ENCODE data around the gene IPO7. TPM values are rescaled to one million over a fixed set of nuclear protein-coding genes. Genes with fewer than 3 reads are reported as not detected.
A peak's percentile ranks its signal among the peaks of the same experiment; 100 is the strongest.
"Not testable (repeated sequence)": the region's sequence is repeated elsewhere in the genome, so short reads cannot be mapped to it uniquely, and the experiment has no call there.

IPO7 gene
- total RNA-seq, 4 donors from 2014 or later, result 79.1 to 188 (median 140) TPM

DNA sequence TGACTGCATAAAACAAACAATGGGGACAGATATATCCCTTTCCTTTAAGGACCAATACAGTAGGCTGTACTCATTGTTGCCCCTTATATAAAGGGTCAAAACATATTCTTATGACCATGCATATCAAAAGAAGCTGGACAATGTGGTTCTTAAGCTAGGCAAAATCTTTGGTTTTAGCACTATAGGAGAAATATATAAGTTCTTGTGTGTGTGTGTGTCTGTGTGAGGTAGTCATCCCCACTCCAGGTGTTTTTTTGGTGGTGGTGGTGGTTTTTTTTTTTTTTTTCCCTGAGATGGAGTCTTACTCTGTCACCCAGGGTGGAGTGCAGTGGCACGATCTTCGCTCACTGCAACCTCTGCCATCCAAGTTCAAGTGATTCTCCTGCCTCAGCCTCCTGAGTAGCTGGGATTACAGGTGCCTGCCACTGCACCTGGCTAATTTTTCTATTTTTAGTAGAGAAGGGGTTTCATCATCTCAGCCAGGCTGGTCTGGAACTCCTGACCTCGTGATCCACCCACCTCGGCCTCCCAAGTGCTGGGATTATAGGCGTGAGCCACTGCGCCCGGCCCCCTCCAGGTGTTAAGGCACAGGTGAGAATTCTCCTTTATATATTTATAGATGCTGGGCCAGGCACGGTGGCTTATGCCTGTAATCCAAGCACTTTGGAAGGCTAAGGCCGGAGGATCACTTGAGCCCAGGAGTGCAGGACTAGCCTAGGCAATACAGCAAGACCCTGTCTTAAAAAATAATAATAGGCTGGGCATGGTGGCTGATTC is 64.3 kb downstream of the IPO7 start:
- no peaks in the 10 kb centered on the region for H3K9me3 ChIP-seq
- no peak for DNase-seq
- no peaks in the 10 kb centered on the region for H3K4me1 ChIP-seq

DNA sequence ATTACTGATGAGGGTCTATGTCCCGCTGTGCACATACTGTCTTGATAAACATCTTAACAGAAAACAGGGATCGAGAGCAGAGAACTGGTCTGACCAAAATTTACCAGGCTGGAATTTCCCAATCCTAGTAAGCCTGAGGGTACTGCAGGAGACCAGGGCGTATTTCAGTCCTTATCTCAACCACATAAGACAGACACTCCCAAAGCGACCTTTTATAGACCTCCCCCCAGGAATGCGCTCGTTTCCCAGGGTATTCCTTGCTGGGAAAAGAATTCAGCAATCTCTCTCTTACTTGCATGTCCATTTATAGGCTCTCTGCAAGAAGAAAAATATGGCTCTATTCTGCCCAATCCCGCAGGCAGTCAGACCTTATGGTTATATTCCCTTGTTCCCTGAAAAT is 67.6 kb downstream of the IPO7 start:
- intact Hi-C loops (cut with DNase I; ENCODE audit: low total_unique reads); H3K36me3 ChIP-seq: not testable (repeated sequence)

More for the DNA sequence above, 64.3 kb downstream of the IPO7 start:
- Histone ChIP-seq H3K4me3 (no peak overlapping the region), H3K27ac (no peak overlapping the region), H3K27me3 (no peaks in the 10 kb centered on the region), H3K36me3 (no peaks in the 10 kb centered on the region)
- TF ChIP-seq POLR2A (IDR thresholded peaks at IDR 0.05) (no peak), CTCF (IDR thresholded peaks at IDR 0.05) (no peak)
- intact Hi-C loops (cut with DNase I; ENCODE audit: low total_unique reads), result no loop called here

GRCh38 chr11:9455722-9456121 is 71.3 kb downstream of the IPO7 start:
- Histone ChIP-seq H3K27me3 (no peaks in the 10 kb centered on the region), H3K36me3 (no peaks in the 10 kb centered on the region), H3K4me3 (no peak overlapping the region), H3K27ac (no peak overlapping the region), H3K9me3 (no peaks in the 10 kb centered on the region), H3K4me1 (no peaks in the 10 kb centered on the region)
- TF ChIP-seq CTCF (IDR thresholded peaks at IDR 0.05) (no peak), POLR2A (IDR thresholded peaks at IDR 0.05) (no peak)
- no peak for DNase-seq
- intact Hi-C loops (cut with DNase I; ENCODE audit: low total_unique reads), result no loop called here

More for the DNA sequence above, 67.6 kb downstream of the IPO7 start:
- not testable (repeated sequence) for H3K27ac ChIP-seq, H3K9me3 ChIP-seq, H3K27me3 ChIP-seq, H3K4me3 ChIP-seq, H3K4me1 ChIP-seq, DNase-seq

DNA sequence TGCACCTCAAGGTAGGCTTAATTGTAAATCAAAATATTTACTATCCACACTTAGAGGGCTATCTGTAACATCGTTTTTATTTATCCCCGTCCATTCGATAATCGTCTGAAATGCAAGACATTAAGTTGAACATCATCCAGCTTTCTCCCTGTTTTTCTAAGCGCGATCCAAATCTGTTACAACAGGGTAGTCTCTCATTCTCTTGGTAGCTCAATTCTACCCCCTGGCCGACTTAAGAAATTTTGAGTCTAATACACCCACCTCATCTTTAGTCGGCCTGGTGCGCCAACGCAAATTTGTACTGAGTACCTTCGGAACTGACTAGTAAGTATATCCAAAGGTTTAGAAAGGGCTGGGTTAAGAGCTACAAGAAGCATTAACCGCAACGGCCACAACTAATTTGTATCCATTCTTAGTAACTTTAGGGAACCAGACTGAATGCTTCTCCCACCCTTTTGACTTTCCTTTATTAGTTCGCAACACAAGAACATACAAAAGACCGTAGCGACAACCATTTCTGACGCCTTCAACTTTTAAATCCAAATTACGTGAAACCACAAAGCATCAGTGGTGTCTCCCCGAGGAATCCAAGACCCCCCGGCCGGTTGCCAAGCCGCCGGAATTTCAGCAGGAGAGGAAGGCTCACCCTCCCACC is 75.3 kb downstream of the IPO7 start:
- TF ChIP-seq POLR2A (IDR thresholded peaks at IDR 0.05) (no peak), CTCF (IDR thresholded peaks at IDR 0.05) (no peak)
- no peaks in the 10 kb centered on the region for H3K9me3 ChIP-seq
- DNase-seq, result peak in 1 of 2 donors; percentile 32
- intact Hi-C loops (cut with DNase I; ENCODE audit: low total_unique reads), result no loop called here
- peak overlapping the region; percentile 98 to 100 for H3K27ac ChIP-seq
- H3K4me1 ChIP-seq, result peaks cover 14% of the 10 kb centered on the region in 2 donors
- no peaks in the 10 kb centered on the region for H3K36me3 ChIP-seq
- H3K4me3 ChIP-seq, result peak overlapping the region; percentile 75 to 99
- H3K27me3 ChIP-seq, result no peaks in the 10 kb centered on the region

GRCh38 chr11:9460322-9461062 is 76.0 kb downstream of the IPO7 start, which contains the start of gene ZNF143:
Gene ZNF143, plus strand, starts transcription at chr11:9461012. Its CDS starts 10,297 bp downstream, at chr11:9471309.
- H3K27me3 ChIP-seq, result no peaks in the 10 kb centered on the region
- H3K36me3 ChIP-seq, result no peaks in the 10 kb centered on the region
- intact Hi-C loops (cut with DNase I; ENCODE audit: low total_unique reads), result no loop called here
- peak within 1 kb of the TSS; percentile 75 to 99 for H3K4me3 ChIP-seq
- H3K4me1 ChIP-seq, result peaks cover 14% of the 10 kb centered on the region in 2 donors
- H3K9me3 ChIP-seq, result no peaks in the 10 kb centered on the region
- H3K27ac ChIP-seq, result peak within 1 kb of the TSS; percentile 98 to 100
- peak; percentile 100 for DNase-seq
- peak; percentile 94 to 95 for TF ChIP-seq POLR2A (IDR thresholded peaks at IDR 0.05)
- peak in 1 of 4 experiments; percentile 29 for TF ChIP-seq CTCF (IDR thresholded peaks at IDR 0.05)
